Transverse colon (tissue), 4 donors: ENCODE results near the gene SLIT1. TPM values are rescaled to one million over a fixed set of nuclear protein-coding genes. Genes with fewer than 3 reads are reported as not detected.

Experiments
- DNase-seq: peaks from one replicate; pipeline ENCODE4 v3.0.0-alpha.2; 2019
- H3K27ac ChIP-seq, 4 donors: fragments of 200-600 bp; sonication (generic); 2 replicates each; pipeline ENCODE4 v1.5.1; 2016 to 2018; ENCODE audit warnings: inconsistent platforms in 4 of 4
- H3K27me3 ChIP-seq: fragments of 200-600 bp; sonication (generic); 2 replicates; pipeline ENCODE4 v1.5.1; 2017; ENCODE audit warnings: inconsistent platforms
- H3K36me3 ChIP-seq, 4 donors: fragments of 200-600 bp; sonication (generic); 2 replicates each; pipeline ENCODE4 v1.5.1; 2017 to 2019; ENCODE audit warnings: inconsistent platforms in 4 of 4
- H3K4me1 ChIP-seq, 4 donors: fragments of 200-600 bp; sonication (generic); 2 replicates each; pipeline ENCODE4 v1.5.1; 2017 to 2020; ENCODE audit warnings: inconsistent platforms in 4 of 4
- H3K4me3 ChIP-seq, 4 donors: fragments of 200-600 bp; sonication (generic); 1 replicate in 1 of 4; 2 replicates in 3 of 4; pipeline versions ENCODE4 v1.5.1 to v1.6.1; 2017 to 2019; ENCODE audit warnings: inconsistent platforms in 4 of 4
- H3K9me3 ChIP-seq, 2 donors: fragments of 200-600 bp; sonication (generic); 2 replicates each; pipeline ENCODE4 v1.5.1; 2017 to 2019; ENCODE audit warnings: inconsistent platforms in 2 of 2
- EP300 ChIP-seq: sonication (generic); formaldehyde crosslinking; IDR thresholded peaks from one replicate; pipeline ENCODE4 v1.6.1; 2017; ENCODE audit warnings: antibody characterized with exemption, low read depth
- POLR2A ChIP-seq: fragments of 450-650 bp; IDR thresholded peaks from one replicate; pipeline ENCODE4 v1.6.1; 2016; ENCODE audit warnings: antibody characterized with exemption, mild to moderate bottlenecking, moderate library complexity
- POLR2AphosphoS5 ChIP-seq, 3 donors: sonication (generic); formaldehyde crosslinking; IDR thresholded peaks; one replicate each; pipeline ENCODE4 v1.6.1; 2016; ENCODE audit warnings: antibody characterized with exemption in 3 of 3
- WGBS, 2 donors: methylation state at CpG; one replicate each; pipeline ENCODE4 v1.1.5; 2018; ENCODE audit warnings: low coverage in 1 of 2; 5-methylcytosine and 5-hydroxymethylcytosine counted together
- in situ Hi-C, 4 donors: fragments of 200-750 bp; cut with MboI; loops; one replicate each; pipeline versions ENCODE4 v1.15.0 to v1.15.1; 2017; ENCODE audit warnings: low sequenced_read_pairs in 3 of 4, low pct_ligation_motif_present in 1 of 4, low pct_unique_long_range_greater_than_20kb in 1 of 4
- intact Hi-C: fragments of 100-400 bp; cut with DNase I; formaldehyde crosslinking; loops from one replicate; pipeline ENCODE4 v1.15.1; 2023; ENCODE audit warnings: low total_unique reads
- total RNA-seq, 4 donors: library from RNA; depleted of rRNA; stranded (reverse); fragments of >200 nt; gene quantifications; one replicate each; pipeline ENCODE4 v1.1.0, GENCODE V29; 2016
- TF ChIP-seq, protein P1 (sequence below), 5 experiments: fragments of 200-600 bp in 3 of 5; fragments of 450-650 bp in 2 of 5; sonication (generic) in 3 of 5; IDR thresholded peaks; 1 replicate in 2 of 5; 2 replicates in 3 of 5; pipeline ENCODE4 v1.5.1; 2016 to 2017; ENCODE audit warnings: antibody characterized with exemption in 5 of 5, inconsistent platforms in 3 of 5, mild to moderate bottlenecking in 2 of 5, moderate library complexity in 1 of 5

The SLIT1 gene
- total RNA-seq, 4 donors from 2014 or later = 0.27 to 1.9 (median 0.32) TPM; not detected in 1

DNA sequence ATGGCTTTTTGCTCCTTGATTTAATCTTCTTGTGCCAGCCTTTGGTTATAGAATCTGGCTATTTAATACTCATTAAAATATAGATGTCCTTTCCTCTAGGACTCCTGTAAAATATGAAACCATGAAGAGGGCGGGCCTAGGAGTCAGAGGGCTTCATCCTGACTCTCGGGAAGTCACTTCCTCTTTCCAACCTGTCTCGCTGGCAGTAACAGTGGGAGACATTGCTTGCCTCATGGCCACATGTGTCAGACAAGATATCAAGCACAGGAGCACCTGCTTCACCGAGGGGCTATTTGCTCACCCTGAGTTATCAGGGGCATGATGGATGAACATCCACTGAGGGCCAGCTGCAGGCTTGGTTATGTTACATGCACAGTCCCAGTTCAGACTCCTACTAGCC, 31.0 kb downstream of the SLIT1 start:
- in situ Hi-C loops (no loop called here), intact Hi-C loops (no loop called here)
- DNase-seq = no peak
- Histone ChIP-seq H3K4me3 (no peak overlapping the region), H3K4me1 (no peaks in the 10 kb centered on the region), H3K36me3 (no peaks in the 10 kb centered on the region), H3K27ac (no peak overlapping the region), H3K9me3 (no peaks in the 10 kb centered on the region), H3K27me3 (no peaks in the 10 kb centered on the region)
- TF ChIP-seq EP300 (no peak), POLR2AphosphoS5 (IDR thresholded peaks at IDR 0.05) (no peak), POLR2A (no peak)
- TF ChIP-seq, protein P1, sequence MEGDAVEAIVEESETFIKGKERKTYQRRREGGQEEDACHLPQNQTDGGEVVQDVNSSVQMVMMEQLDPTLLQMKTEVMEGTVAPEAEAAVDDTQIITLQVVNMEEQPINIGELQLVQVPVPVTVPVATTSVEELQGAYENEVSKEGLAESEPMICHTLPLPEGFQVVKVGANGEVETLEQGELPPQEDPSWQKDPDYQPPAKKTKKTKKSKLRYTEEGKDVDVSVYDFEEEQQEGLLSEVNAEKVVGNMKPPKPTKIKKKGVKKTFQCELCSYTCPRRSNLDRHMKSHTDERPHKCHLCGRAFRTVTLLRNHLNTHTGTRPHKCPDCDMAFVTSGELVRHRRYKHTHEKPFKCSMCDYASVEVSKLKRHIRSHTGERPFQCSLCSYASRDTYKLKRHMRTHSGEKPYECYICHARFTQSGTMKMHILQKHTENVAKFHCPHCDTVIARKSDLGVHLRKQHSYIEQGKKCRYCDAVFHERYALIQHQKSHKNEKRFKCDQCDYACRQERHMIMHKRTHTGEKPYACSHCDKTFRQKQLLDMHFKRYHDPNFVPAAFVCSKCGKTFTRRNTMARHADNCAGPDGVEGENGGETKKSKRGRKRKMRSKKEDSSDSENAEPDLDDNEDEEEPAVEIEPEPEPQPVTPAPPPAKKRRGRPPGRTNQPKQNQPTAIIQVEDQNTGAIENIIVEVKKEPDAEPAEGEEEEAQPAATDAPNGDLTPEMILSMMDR (IDR thresholded peaks at IDR 0.05) = no peak
- 79 to 89% methylated on average over 3 to 4 of the region's 4 CpGs for WGBS, 2 donors

DNA sequence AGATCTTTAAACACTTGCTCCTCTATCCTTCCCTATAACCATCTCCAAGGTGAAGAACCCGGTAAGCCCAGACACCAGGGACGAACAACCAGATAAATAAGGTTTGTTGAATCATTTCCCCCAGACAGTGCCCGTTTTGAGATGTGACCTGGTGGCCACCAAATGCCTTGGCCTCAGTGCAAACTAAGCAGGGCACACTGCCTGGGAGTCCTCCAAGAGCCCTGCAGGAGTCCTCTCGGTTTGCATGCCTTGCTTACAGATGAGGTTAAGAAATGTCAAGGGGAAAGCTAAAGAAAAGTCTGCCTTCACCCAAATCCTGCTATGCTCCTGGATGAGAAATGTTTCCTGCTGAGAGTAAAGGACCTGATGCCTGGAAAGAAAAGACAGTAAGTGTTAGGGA, 31.6 kb downstream of the SLIT1 start:
- in situ Hi-C loops (no loop called here), intact Hi-C loops (no loop called here)
- TF ChIP-seq, protein P1 (IDR thresholded peaks at IDR 0.05) = no peak
- no peak for TF ChIP-seq EP300
- TF ChIP-seq POLR2A = no peak
- TF ChIP-seq POLR2AphosphoS5 (IDR thresholded peaks at IDR 0.05) = no peak
- Histone ChIP-seq H3K4me1 (no peaks in the 10 kb centered on the region), H3K36me3 (no peaks in the 10 kb centered on the region), H3K27ac (no peak overlapping the region), H3K27me3 (no peaks in the 10 kb centered on the region), H3K4me3 (no peak overlapping the region), H3K9me3 (no peaks in the 10 kb centered on the region)
- no peak for DNase-seq
- 83 to 92% methylated on average over 2 to 4 of the region's 4 CpGs for WGBS, 2 donors

DNA sequence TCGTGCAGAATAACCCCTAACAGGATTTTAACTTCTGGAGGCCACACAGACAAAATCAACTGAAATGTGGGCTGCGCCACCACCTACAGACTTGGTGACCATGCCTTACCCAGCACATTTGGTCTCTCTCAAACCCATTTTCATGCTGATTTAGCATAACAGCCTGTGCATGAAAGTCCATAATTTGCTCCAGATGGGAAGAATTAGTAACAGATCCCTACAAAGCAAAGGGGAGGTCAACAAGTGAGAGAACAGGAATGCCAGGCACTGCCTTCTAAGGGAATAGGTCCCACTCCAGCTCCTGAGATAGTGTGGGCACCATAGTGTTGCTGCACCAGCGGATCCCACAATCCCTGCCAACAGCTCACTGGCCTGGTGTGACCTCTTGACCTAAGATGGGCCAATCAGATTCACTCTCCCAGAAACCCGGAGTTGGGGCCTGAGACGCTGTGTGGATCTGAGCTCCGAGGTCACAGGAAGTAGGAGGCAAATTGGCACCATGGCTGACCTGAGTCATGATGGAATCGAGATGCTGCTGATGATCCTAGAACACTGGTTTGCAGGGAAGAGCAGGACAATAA, 32.4 kb downstream of the SLIT1 start:
- in situ Hi-C loops = no loop called here
- TF ChIP-seq EP300 = no peak
- TF ChIP-seq POLR2AphosphoS5 (IDR thresholded peaks at IDR 0.05) = no peak
- TF ChIP-seq POLR2A = no peak
- TF ChIP-seq, protein P1 (IDR thresholded peaks at IDR 0.05) = no peak
- H3K4me1 ChIP-seq = no peaks in the 10 kb centered on the region
- no peaks in the 10 kb centered on the region for H3K36me3 ChIP-seq
- DNase-seq = no peak
- no peaks in the 10 kb centered on the region for H3K9me3 ChIP-seq
- no peaks in the 10 kb centered on the region for H3K27me3 ChIP-seq
- H3K4me3 ChIP-seq = no peak overlapping the region
- no peak overlapping the region for H3K27ac ChIP-seq
- intact Hi-C loops = no loop called here
- WGBS, 2 donors = 84% methylated on average over 7 of the region's 7 CpGs; no CpG with 5 or more reads in 1 of the 2 donors

DNA sequence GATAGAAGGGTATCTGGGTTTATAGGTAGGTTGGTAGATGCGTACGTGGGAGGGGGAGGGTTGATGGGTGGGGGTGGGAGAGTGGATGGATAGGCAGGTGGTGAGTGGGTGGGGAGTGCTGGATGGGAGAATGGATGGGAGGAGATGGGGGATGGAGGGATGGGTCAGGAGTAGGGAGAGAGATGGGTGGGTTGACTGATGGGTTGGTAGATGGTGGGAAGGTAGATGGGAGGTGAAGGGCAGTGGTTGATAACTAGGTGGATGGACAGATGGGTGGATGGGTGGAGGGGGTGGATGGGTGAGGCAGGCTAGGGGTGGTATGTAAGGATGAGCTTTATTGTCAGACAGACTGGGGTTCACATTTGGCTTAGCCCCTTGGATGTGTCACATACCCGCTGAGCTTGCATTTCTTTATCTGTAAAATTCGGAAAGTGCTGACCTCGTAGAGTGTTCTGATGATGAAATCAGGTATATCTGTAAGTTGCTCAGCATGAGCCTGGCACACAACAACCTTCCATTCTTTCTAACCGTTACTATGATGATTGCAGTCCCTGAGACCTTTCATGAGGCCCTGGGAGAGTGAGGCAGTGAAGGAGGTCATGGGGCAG, 34.3 kb downstream of the SLIT1 start:
- in situ Hi-C loops = no loop called here
- Histone ChIP-seq H3K4me1 (no peaks in the 10 kb centered on the region), H3K4me3 (no peak overlapping the region), H3K36me3 (no peaks in the 10 kb centered on the region), H3K9me3 (no peaks in the 10 kb centered on the region), H3K27me3 (no peaks in the 10 kb centered on the region), H3K27ac (no peak overlapping the region)
- no peak for DNase-seq
- TF ChIP-seq POLR2AphosphoS5 (IDR thresholded peaks at IDR 0.05) (no peak), EP300 (no peak), POLR2A (no peak)
- TF ChIP-seq, protein P1 (IDR thresholded peaks at IDR 0.05) = no peak
- WGBS, 2 donors = 72 to 80% methylated on average over 1 to 6 of the region's 6 CpGs
- intact Hi-C loops = no loop called here
